ENCODE data around the gene IGLL5.

DNA sequence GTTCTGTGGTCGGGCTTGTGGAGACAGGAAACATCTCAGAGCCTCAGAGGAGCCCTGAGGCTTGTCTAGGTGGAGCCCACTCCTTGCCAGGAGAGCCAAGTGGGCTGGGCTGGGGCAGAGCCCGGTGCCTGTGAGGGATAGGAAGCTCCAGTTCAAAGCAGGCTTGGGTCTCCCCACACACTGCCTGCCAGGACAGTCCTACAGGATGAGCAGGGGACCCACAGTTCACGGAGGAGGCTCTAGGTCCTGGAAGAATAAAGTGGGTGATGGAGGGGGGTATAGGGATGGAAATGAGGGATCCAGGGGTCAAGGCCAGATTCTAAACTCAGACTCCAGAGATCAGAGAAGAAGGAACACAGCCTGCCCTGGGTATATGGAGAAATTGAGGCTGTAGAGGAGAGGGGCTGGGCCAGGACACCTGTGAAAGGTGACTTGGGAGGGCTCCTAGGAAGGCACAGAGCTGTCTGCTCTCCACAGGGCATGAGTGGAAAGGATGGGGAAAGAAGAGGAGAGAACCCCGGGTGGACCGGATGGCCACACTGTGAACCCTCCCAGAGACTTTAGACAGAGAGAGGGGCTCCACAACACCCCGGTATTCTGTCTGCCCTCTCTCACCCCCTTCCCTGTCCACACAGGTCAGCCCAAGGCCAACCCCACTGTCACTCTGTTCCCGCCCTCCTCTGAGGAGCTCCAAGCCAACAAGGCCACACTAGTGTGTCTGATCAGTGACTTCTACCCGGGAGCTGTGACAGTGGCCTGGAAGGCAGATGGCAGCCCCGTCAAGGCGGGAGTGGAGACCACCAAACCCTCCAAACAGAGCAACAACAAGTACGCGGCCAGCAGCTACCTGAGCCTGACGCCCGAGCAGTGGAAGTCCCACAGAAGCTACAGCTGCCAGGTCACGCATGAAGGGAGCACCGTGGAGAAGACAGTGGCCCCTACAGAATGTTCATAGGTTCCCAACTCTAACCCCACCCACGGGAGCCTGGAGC, 7.4 kb downstream of the IGLL5 start:
- TF ChIP-seq POLR2A (IDR thresholded peaks at IDR 0.05): no peak
- TF ChIP-seq, protein P1, sequence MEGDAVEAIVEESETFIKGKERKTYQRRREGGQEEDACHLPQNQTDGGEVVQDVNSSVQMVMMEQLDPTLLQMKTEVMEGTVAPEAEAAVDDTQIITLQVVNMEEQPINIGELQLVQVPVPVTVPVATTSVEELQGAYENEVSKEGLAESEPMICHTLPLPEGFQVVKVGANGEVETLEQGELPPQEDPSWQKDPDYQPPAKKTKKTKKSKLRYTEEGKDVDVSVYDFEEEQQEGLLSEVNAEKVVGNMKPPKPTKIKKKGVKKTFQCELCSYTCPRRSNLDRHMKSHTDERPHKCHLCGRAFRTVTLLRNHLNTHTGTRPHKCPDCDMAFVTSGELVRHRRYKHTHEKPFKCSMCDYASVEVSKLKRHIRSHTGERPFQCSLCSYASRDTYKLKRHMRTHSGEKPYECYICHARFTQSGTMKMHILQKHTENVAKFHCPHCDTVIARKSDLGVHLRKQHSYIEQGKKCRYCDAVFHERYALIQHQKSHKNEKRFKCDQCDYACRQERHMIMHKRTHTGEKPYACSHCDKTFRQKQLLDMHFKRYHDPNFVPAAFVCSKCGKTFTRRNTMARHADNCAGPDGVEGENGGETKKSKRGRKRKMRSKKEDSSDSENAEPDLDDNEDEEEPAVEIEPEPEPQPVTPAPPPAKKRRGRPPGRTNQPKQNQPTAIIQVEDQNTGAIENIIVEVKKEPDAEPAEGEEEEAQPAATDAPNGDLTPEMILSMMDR (IDR thresholded peaks at IDR 0.05): no peak

All from thyroid gland (tissue), 4 donors.